ENCODE data around the gene PADI3. TPM values are rescaled to one million over a fixed set of nuclear protein-coding genes. Genes with fewer than 3 reads are reported as not detected.

Gene PADI3
- total and polyA plus RNA-seq, 2 experiments from 2014 or later, result 0.37 to 0.80 TPM

DNA sequence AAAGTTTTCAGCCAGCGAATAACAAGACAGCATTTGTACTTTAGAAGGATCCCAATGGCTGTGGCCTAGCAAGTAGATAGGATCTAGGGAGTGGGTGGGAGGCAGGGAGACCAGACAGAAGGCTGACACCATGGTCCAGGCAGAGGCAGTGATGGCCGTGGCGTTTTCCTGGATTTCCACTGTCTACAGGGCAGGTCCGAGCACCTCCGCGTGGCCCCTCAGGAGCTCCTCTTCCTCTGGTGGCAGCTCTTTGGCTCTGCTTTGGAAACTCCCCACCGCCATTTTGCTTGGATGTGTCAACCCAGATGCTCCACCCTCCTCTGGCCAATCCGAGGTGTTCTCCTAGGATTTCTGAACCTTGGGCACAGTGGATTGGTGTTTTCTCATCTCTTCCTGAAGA lies 84.2 kb downstream of the PADI3 start (continued):
- TF ChIP-seq, protein P1, sequence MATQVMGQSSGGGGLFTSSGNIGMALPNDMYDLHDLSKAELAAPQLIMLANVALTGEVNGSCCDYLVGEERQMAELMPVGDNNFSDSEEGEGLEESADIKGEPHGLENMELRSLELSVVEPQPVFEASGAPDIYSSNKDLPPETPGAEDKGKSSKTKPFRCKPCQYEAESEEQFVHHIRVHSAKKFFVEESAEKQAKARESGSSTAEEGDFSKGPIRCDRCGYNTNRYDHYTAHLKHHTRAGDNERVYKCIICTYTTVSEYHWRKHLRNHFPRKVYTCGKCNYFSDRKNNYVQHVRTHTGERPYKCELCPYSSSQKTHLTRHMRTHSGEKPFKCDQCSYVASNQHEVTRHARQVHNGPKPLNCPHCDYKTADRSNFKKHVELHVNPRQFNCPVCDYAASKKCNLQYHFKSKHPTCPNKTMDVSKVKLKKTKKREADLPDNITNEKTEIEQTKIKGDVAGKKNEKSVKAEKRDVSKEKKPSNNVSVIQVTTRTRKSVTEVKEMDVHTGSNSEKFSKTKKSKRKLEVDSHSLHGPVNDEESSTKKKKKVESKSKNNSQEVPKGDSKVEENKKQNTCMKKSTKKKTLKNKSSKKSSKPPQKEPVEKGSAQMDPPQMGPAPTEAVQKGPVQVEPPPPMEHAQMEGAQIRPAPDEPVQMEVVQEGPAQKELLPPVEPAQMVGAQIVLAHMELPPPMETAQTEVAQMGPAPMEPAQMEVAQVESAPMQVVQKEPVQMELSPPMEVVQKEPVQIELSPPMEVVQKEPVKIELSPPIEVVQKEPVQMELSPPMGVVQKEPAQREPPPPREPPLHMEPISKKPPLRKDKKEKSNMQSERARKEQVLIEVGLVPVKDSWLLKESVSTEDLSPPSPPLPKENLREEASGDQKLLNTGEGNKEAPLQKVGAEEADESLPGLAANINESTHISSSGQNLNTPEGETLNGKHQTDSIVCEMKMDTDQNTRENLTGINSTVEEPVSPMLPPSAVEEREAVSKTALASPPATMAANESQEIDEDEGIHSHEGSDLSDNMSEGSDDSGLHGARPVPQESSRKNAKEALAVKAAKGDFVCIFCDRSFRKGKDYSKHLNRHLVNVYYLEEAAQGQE (IDR thresholded peaks at IDR 0.05; ENCODE audit: unreplicated experiment), result no peak
- no peak for TF ChIP-seq EZH2phosphoT487 (IDR thresholded peaks at IDR 0.05; ENCODE audit: unreplicated experiment)

Small RNAs within 50 kb of the gene (microRNA-seq; reads per million reads assigned to microRNA genes)
- gene MIR3972, result not detected

Small RNAs within 50 kb of the gene (small RNA-seq; reads per million reads assigned to genes)
- gene MIR3972 (ENCODE audit: low replicate concordance), result not detected

Other genes with a start within 250 kb of the PADI3 start
- gene ATP13A2, start 237.2 kb upstream of the PADI3 start, total RNA-seq (2014; rRNA removed; shearing (Covaris generic)), result 83.3 and 87.7 TPM in 2 replicates
- 30.1 and 31.8 TPM in 2 replicates for gene ATP13A2, start 237.2 kb upstream of the PADI3 start, polyA plus RNA-seq (2016; fragmentation: Nextera tagmentation; extraction: Ambion mirVana)
- gene SDHB, start 195.1 kb upstream of the PADI3 start, total RNA-seq (2014; rRNA removed; shearing (Covaris generic)), result 72.8 and 105 TPM in 2 replicates
- gene SDHB, start 195.1 kb upstream of the PADI3 start, polyA plus RNA-seq (2016; fragmentation: Nextera tagmentation; extraction: Ambion mirVana), result 112 and 121 TPM in 2 replicates
- gene PADI2, start 129.6 kb upstream of the PADI3 start, total RNA-seq (2014; rRNA removed; shearing (Covaris generic)), result 3.7 and 4.3 TPM in 2 replicates
- 1.7 TPM in 2 replicates for gene PADI2, start 129.6 kb upstream of the PADI3 start, polyA plus RNA-seq (2016; fragmentation: Nextera tagmentation; extraction: Ambion mirVana)
- 0.27 and 0.28 TPM in 2 replicates for gene PADI1, start 44.0 kb upstream of the PADI3 start, total RNA-seq (2014; rRNA removed; shearing (Covaris generic))
- 0.26 TPM in 2 replicates for gene PADI1, start 44.0 kb upstream of the PADI3 start, polyA plus RNA-seq (2016; fragmentation: Nextera tagmentation; extraction: Ambion mirVana)
- gene PADI4, start 59.1 kb downstream of the PADI3 start, total RNA-seq (2014; rRNA removed; shearing (Covaris generic)), result 0.08 and 0.52 TPM in 2 replicates
- 0.45 TPM in 1 of 2 replicates, not detected in the other for gene PADI4, start 59.1 kb downstream of the PADI3 start, polyA plus RNA-seq (2016; fragmentation: Nextera tagmentation; extraction: Ambion mirVana)
- gene PADI6, start 123.1 kb downstream of the PADI3 start, total RNA-seq (2014; rRNA removed; shearing (Covaris generic)), result not detected in 2 replicates
- not detected in 2 replicates for gene PADI6, start 123.1 kb downstream of the PADI3 start, polyA plus RNA-seq (2016; fragmentation: Nextera tagmentation; extraction: Ambion mirVana)
- gene RCC2, start 190.6 kb downstream of the PADI3 start, total RNA-seq (2014; rRNA removed; shearing (Covaris generic)), result 367 and 386 TPM in 2 replicates
- gene RCC2, start 190.6 kb downstream of the PADI3 start, polyA plus RNA-seq (2016; fragmentation: Nextera tagmentation; extraction: Ambion mirVana), result 97.1 and 99.3 TPM in 2 replicates

Measured in GM23338 (cell line).